OCI-LY1 (cell line): Measurements from ENCODE around the gene HSDL1.

Experiments
- H2AFZ ChIP-seq: fragments of 200-600 bp; sonication (generic), shearing (Covaris generic); 2 replicates; pipeline ENCODE4 v1.6.0; 2014; ENCODE audit warnings: antibody characterized with exemption, mild to moderate bottlenecking, low read length
- H3F3A ChIP-seq: fragments of 200-600 bp; sonication (generic), shearing (Covaris generic); 2 replicates; pipeline ENCODE4 v1.6.0; 2014; ENCODE audit warnings: mild to moderate bottlenecking, antibody characterized with exemption, low read length, moderate library complexity; ENCODE audit not compliant: insufficient read depth
- H3K27ac ChIP-seq: fragments of 200-600 bp; sonication (generic); 2 replicates; pipeline ENCODE4 v1.5.1; 2014; ENCODE audit warnings: low read length, mixed run types, mild to moderate bottlenecking, low read depth; ENCODE audit not compliant: poor library complexity, severe bottlenecking
- H3K27me3 ChIP-seq: fragments of 200-600 bp; sonication (generic); 2 replicates; pipeline ENCODE4 v1.6.0; 2014; ENCODE audit warnings: antibody characterized with exemption, mild to moderate bottlenecking, low read length, moderate library complexity; ENCODE audit not compliant: insufficient read depth
- H3K36me3 ChIP-seq: fragments of 200-600 bp; sonication (generic); 2 replicates; pipeline ENCODE4 v1.6.1; 2014; ENCODE audit warnings: mild to moderate bottlenecking, antibody characterized with exemption, low read length, moderate library complexity, mixed read lengths; ENCODE audit not compliant: insufficient read depth
- H3K4me1 ChIP-seq: fragments of 200-600 bp; sonication (generic); 2 replicates; pipeline ENCODE4 v1.5.1; 2014; ENCODE audit warnings: mild to moderate bottlenecking, low read length, moderate library complexity; ENCODE audit not compliant: insufficient read depth, severe bottlenecking
- H3K4me2 ChIP-seq: fragments of 200-600 bp; sonication (generic), shearing (Covaris generic); 2 replicates; pipeline ENCODE4 v1.6.1; 2014; ENCODE audit warnings: low read length
- H3K4me3 ChIP-seq: fragments of 200-600 bp; sonication (generic); 2 replicates; pipeline ENCODE4 v1.5.1; 2014; ENCODE audit warnings: low read length, low read depth, mild to moderate bottlenecking, mixed read lengths; ENCODE audit not compliant: poor library complexity, severe bottlenecking
- H3K79me2 ChIP-seq: fragments of 200-600 bp; shearing (Covaris generic); 2 replicates; pipeline ENCODE4 v1.6.1; 2016; ENCODE audit warnings: mixed run types, low read length, mixed read lengths; ENCODE audit not compliant: insufficient read depth
- H3K9ac ChIP-seq: fragments of 200-600 bp; sonication (generic), shearing (Covaris generic); 2 replicates; pipeline ENCODE4 v1.6.1; 2014; ENCODE audit warnings: mild to moderate bottlenecking, low read length, mixed read lengths
- H3K9me2 ChIP-seq: fragments of 200-600 bp; sonication (generic), shearing (Covaris generic); 2 replicates; pipeline ENCODE4 v1.6.1; 2014; ENCODE audit warnings: low read depth, mild to moderate bottlenecking, low read length, mixed read lengths
- H3K9me3 ChIP-seq: fragments of 200-600 bp; shearing (Covaris generic); 2 replicates; pipeline ENCODE4 v1.6.1; 2014; ENCODE audit warnings: low read length, mixed read lengths
- H4K20me1 ChIP-seq: fragments of 200-600 bp; sonication (generic), shearing (Covaris generic); 2 replicates; pipeline ENCODE4 v1.6.0; 2016; ENCODE audit warnings: mild to moderate bottlenecking, low read length; ENCODE audit not compliant: insufficient read depth
- CTCF ChIP-seq: fragments of 200-600 bp; sonication (generic), shearing (Covaris generic); IDR thresholded peaks from 2 replicates; pipeline ENCODE4 v1.5.1; 2017; ENCODE audit warnings: mild to moderate bottlenecking, antibody characterized with exemption, low read length, moderate library complexity, mixed read lengths
- EZH2 ChIP-seq: fragments of 200-600 bp; sonication (generic), shearing (Covaris generic); IDR thresholded peaks from 2 replicates; pipeline ENCODE4 v1.8.0; 2017; ENCODE audit warnings: borderline replicate concordance, mixed run types, mild to moderate bottlenecking, antibody characterized with exemption, low read length, moderate library complexity, mixed read lengths

Gene HSDL1

GRCh38 chr16:84107921-84108320 is 37.1 kb downstream of the HSDL1 start:
- H3K27ac ChIP-seq = no peak overlapping the region
- no peak overlapping the region for H3K4me3 ChIP-seq
- H3K79me2 ChIP-seq = peaks cover 89% of the 10 kb centered on the region
- no peaks in the 10 kb centered on the region for H3K9me2 ChIP-seq
- H3K4me1 ChIP-seq = peaks cover 62% of the 10 kb centered on the region
- H3K9ac ChIP-seq = no peak overlapping the region
- TF ChIP-seq EZH2 (no peak), CTCF (no peak)
- no peaks in the 10 kb centered on the region for H4K20me1 ChIP-seq
- no peaks in the 10 kb centered on the region for H3F3A ChIP-seq
- H3K36me3 ChIP-seq = peaks cover 4% of the 10 kb centered on the region; the same call in 1 of the 2 replicates
- H2AFZ ChIP-seq = no peak overlapping the region
- no peaks in the 10 kb centered on the region for H3K9me3 ChIP-seq
- H3K27me3 ChIP-seq = no peaks in the 10 kb centered on the region
- no peak overlapping the region; the same call in 1 of the 2 replicates for H3K4me2 ChIP-seq

- H3K4me2 ChIP-seq = peak overlapping the region; percentile 60
- peak overlapping the region; percentile 32 for H3K4me3 ChIP-seq
- peak overlapping the region; percentile 46; the same call in 1 of the 2 replicates for H3K9ac ChIP-seq
- no peaks in the 10 kb centered on the region for H3K9me2 ChIP-seq
- TF ChIP-seq EZH2 (no peak), CTCF (no peak)
- H3K9me3 ChIP-seq = no peaks in the 10 kb centered on the region
- peaks cover 13% of the 10 kb centered on the region; the same call in 1 of the 2 replicates for H3K36me3 ChIP-seq
- H3K27me3 ChIP-seq = no peaks in the 10 kb centered on the region
- H3F3A ChIP-seq = no peaks in the 10 kb centered on the region
- no peaks in the 10 kb centered on the region for H4K20me1 ChIP-seq
- H3K79me2 ChIP-seq = peaks cover 88% of the 10 kb centered on the region
- peak overlapping the region; percentile 53 for H3K27ac ChIP-seq
- H2AFZ ChIP-seq = no peak overlapping the region
- peaks cover 58% of the 10 kb centered on the region for H3K4me1 ChIP-seq
These were observed 38.8 kb downstream of the HSDL1 start for GRCh38 chr16:84105948-84106740.

- H3K36me3 ChIP-seq = peaks cover 13% of the 10 kb centered on the region; the same call in 1 of the 2 replicates
- H3K9me3 ChIP-seq = no peaks in the 10 kb centered on the region
- peak overlapping the region; percentile 53 for H3K27ac ChIP-seq
- H4K20me1 ChIP-seq = no peaks in the 10 kb centered on the region
- no peaks in the 10 kb centered on the region for H3K9me2 ChIP-seq
- peak overlapping the region; percentile 46; the same call in 1 of the 2 replicates for H3K9ac ChIP-seq
- H3K27me3 ChIP-seq = no peaks in the 10 kb centered on the region
- no peak overlapping the region for H2AFZ ChIP-seq
- no peaks in the 10 kb centered on the region for H3F3A ChIP-seq
- TF ChIP-seq CTCF (no peak), EZH2 (no peak)
- H3K4me1 ChIP-seq = peaks cover 51% of the 10 kb centered on the region
- peak overlapping the region; percentile 60 for H3K4me2 ChIP-seq
- peaks cover 80% of the 10 kb centered on the region for H3K79me2 ChIP-seq
- peak overlapping the region; percentile 32 for H3K4me3 ChIP-seq
These were observed 39.6 kb downstream of the HSDL1 start for GRCh38 chr16:84105301-84105815.
